ENCODE data around the gene CCDC57. TPM values are rescaled to one million over a fixed set of nuclear protein-coding genes. Genes with fewer than 3 reads are reported as not detected.
A peak's percentile ranks its signal among the peaks of the same experiment; 100 is the strongest.
"Not testable (repeated sequence)": the region's sequence is repeated elsewhere in the genome, so short reads cannot be mapped to it uniquely, and the experiment has no call there.

CCDC57 gene
- total RNA-seq, 1 donor: 21.0 TPM

DNA sequence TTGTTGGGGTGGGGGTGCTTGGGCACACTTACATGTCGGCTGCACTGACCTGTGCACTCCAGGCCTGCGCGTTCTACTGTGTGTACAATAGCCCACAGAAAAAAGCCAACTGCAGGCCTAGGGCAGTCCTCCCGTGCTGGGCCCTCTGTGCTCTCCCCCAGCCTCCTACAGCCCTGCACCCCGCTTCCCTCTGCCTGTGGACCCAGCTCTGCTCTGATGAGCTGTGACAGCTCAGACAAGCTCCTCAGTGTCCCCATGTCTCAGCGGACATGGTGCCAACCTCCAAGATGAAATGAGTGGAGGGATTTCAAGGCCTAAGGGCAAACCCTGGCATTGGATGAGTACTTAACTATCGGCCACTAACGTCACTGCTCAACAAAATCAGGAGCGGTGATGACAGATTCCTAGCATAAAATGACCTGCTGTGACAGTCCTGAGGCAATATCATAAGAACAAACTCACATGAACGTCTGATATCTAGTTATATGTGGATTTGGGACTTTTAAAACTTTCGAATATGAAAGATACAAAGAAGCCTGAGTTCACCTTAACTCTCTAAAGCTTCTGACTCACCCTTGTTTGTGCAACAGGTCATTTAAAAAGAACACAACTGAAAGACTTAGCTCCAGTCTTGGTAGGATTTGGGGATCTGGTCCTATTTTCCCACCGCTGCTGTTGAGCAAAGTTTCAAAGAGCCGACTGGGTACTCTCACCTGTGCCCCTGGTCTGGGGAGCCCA is 34.7 kb downstream of the CCDC57 start:
- Histone ChIP-seq H4K20me1 (ENCODE audit: insufficient read depth, low read length) (no peaks in the 10 kb centered on the region), H3K4me2 (ENCODE audit: insufficient read depth, low read length) (no peak overlapping the region), H3K36me3 (ENCODE audit: insufficient read depth, low read length) (peaks cover 30% of the 10 kb centered on the region), H3K27me3 (ENCODE audit: insufficient read depth, low read length) (no peaks in the 10 kb centered on the region), H3K4me1 (ENCODE audit: insufficient read depth, low read length) (no peaks in the 10 kb centered on the region), H2AFZ (ENCODE audit: low read length) (no peak overlapping the region), H3K9me3 (ENCODE audit: low read depth, low read length) (no peaks in the 10 kb centered on the region), H3K4me3 (ENCODE audit: insufficient read depth, low read length) (no peak overlapping the region), H3K27ac (ENCODE audit: low read depth, low read length) (no peak overlapping the region), H3K79me2 (ENCODE audit: insufficient read depth, low read length) (no peaks in the 10 kb centered on the region)
- peak; percentile 62 for DNase-seq (ENCODE audit: insufficient read length, low spot score, missing footprints)
- no peak for TF ChIP-seq CTCF (IDR thresholded peaks at IDR 0.05; ENCODE audit: extremely low read depth, low read depth, low read length)

DNA sequence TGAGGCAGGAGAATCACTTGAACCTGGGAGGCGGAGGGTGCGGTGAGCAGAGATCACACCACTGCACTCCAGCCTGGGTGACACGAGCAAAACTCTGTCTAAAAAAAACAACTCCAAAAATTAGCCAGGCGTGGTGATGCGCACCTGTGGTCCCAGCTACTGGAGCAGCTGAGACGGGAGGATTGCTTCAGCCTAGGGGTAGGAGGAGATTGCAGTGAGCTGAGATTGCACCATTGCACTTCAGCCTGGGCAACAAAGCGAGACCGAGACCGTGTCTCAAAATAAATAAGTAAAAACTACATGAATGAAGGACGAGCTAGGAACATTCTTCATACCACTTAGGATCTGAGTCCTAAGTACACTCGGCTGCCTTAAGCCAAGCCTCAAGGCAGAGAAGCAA is 35.4 kb downstream of the CCDC57 start:
- Histone ChIP-seq H3K36me3 (ENCODE audit: insufficient read depth, low read length) (peaks cover 32% of the 10 kb centered on the region), H2AFZ (ENCODE audit: low read length) (no peak overlapping the region), H3K27ac (ENCODE audit: low read depth, low read length) (no peak overlapping the region), H3K79me2 (ENCODE audit: insufficient read depth, low read length) (no peaks in the 10 kb centered on the region), H3K9me3 (ENCODE audit: low read depth, low read length) (no peaks in the 10 kb centered on the region), H3K4me1 (ENCODE audit: insufficient read depth, low read length) (no peaks in the 10 kb centered on the region), H4K20me1 (ENCODE audit: insufficient read depth, low read length) (no peaks in the 10 kb centered on the region), H3K4me2 (ENCODE audit: insufficient read depth, low read length) (no peak overlapping the region), H3K4me3 (ENCODE audit: insufficient read depth, low read length) (no peak overlapping the region), H3K27me3 (ENCODE audit: insufficient read depth, low read length) (no peaks in the 10 kb centered on the region)
- no peak for DNase-seq (ENCODE audit: insufficient read length, low spot score, missing footprints)
- TF ChIP-seq CTCF (IDR thresholded peaks at IDR 0.05; ENCODE audit: extremely low read depth, low read depth, low read length): no peak

DNA sequence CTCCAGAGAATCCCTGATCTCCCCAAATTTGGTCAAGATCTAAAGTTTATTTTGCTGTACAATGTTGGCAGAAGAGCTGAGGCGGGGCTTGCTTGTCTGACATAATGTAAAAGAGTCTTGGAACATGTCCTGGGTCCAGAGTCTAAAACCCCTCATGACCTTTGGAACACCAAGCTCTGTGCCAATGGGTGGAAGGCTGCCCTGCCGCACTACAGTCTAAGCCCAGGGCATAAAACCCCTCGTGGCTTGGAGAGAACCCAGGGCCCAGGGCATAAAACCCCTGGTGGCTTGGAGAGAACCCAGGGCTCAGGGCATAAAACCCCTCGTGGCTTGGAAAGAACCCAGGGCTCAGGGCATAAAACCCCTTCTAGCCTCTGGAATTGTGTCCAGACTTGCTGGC is 36.7 kb downstream of the CCDC57 start:
- no peak overlapping the region for H3K27ac ChIP-seq (ENCODE audit: low read depth, low read length)
- TF ChIP-seq CTCF (IDR thresholded peaks at IDR 0.05; ENCODE audit: extremely low read depth, low read depth, low read length): no peak
- H3K4me3 ChIP-seq (ENCODE audit: insufficient read depth, low read length): no peak overlapping the region
- H3K79me2 ChIP-seq (ENCODE audit: insufficient read depth, low read length): no peaks in the 10 kb centered on the region
- H3K27me3 ChIP-seq (ENCODE audit: insufficient read depth, low read length): no peaks in the 10 kb centered on the region
- no peak overlapping the region for H3K4me2 ChIP-seq (ENCODE audit: insufficient read depth, low read length)
- H3K4me1 ChIP-seq (ENCODE audit: insufficient read depth, low read length): no peaks in the 10 kb centered on the region
- H2AFZ ChIP-seq (ENCODE audit: low read length): no peak overlapping the region
- H3K9me3 ChIP-seq (ENCODE audit: low read depth, low read length): no peaks in the 10 kb centered on the region
- no peak for DNase-seq (ENCODE audit: insufficient read length, low spot score, missing footprints)
- peaks cover 38% of the 10 kb centered on the region for H3K36me3 ChIP-seq (ENCODE audit: insufficient read depth, low read length)
- no peaks in the 10 kb centered on the region for H4K20me1 ChIP-seq (ENCODE audit: insufficient read depth, low read length)

DNA sequence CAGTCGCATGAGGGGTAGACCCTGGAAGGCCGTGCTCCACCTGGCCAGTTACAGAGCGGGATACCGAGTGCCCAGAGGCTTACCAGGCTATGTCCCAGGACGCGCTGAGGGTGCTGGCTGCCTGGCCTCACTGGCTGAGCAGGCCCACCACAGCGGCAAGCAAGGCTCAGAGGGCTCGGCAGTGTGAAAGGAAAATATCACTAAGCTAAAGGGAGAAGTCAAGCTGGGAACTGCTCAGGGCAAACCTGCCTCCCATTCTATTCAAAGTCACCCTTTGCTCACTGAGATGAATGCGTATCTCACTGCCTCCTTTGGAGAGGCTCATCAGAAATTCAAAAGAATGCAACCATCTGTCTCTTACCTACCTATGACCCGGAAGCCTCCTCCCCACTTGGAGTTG is 37.4 kb downstream of the CCDC57 start:
- Histone ChIP-seq H3K79me2 (ENCODE audit: insufficient read depth, low read length) (no peaks in the 10 kb centered on the region), H4K20me1 (ENCODE audit: insufficient read depth, low read length) (no peaks in the 10 kb centered on the region), H3K4me2 (ENCODE audit: insufficient read depth, low read length) (no peak overlapping the region), H3K9me3 (ENCODE audit: low read depth, low read length) (no peaks in the 10 kb centered on the region), H3K36me3 (ENCODE audit: insufficient read depth, low read length) (peaks cover 41% of the 10 kb centered on the region), H2AFZ (ENCODE audit: low read length) (no peak overlapping the region), H3K27ac (ENCODE audit: low read depth, low read length) (no peak overlapping the region), H3K4me3 (ENCODE audit: insufficient read depth, low read length) (no peak overlapping the region), H3K4me1 (ENCODE audit: insufficient read depth, low read length) (no peaks in the 10 kb centered on the region), H3K27me3 (ENCODE audit: insufficient read depth, low read length) (no peaks in the 10 kb centered on the region)
- TF ChIP-seq CTCF (IDR thresholded peaks at IDR 0.05; ENCODE audit: extremely low read depth, low read depth, low read length): no peak
- DNase-seq (ENCODE audit: insufficient read length, low spot score, missing footprints): no peak

DNA sequence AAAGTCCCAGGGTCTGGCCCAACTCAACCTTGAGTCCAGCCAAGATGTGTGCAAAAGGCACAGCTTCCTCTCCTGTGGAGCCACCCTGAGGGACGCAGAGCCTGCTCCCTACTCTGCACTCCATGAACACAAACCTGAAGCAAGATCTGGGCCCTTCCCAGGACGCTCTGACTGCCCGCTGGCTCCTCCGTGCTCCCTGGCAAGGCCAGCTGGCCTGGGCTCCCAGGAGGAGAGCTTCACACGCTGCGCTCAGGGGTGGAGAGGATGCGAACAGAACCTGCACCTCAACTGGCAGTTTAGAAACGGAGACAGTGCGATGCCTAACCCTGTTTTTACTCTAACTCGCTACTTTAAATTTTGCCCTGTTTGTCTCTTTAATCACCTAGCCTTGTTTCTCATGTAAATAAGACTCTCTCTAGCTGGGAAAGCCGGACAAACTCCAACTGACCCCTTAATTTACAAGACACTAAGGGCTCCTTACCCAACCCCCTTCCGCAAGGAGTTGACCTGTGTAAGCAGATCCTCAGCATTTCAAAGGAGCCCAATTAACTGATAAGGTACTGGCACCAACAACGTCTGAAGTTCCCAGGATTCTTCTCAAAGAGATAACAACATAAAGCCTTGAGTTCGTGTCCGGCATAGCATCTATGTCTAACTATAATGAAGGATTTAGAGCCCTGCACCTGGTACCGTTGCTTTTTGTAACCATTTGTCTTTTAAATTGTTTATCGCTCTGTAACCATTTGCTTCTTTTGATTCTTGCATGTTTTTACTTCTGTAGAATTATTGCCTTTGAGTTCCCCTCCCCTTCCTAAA is 38.4 kb downstream of the CCDC57 start:
- H3K36me3 ChIP-seq (ENCODE audit: insufficient read depth, low read length): peaks cover 45% of the 10 kb centered on the region
- H3K9me3 ChIP-seq (ENCODE audit: low read depth, low read length); H3K27me3 ChIP-seq (ENCODE audit: insufficient read depth, low read length); DNase-seq (ENCODE audit: insufficient read length, low spot score, missing footprints); H4K20me1 ChIP-seq (ENCODE audit: insufficient read depth, low read length); H3K4me3 ChIP-seq (ENCODE audit: insufficient read depth, low read length); H2AFZ ChIP-seq (ENCODE audit: low read length); H3K4me2 ChIP-seq (ENCODE audit: insufficient read depth, low read length); H3K4me1 ChIP-seq (ENCODE audit: insufficient read depth, low read length); H3K27ac ChIP-seq (ENCODE audit: low read depth, low read length); H3K79me2 ChIP-seq (ENCODE audit: insufficient read depth, low read length): not testable (repeated sequence)

Measured in osteoblast (primary cell).